K562 (cell line): ENCODE measurements around the gene NPC1. TPM values are rescaled to one million over a fixed set of nuclear protein-coding genes. Genes with fewer than 3 reads are reported as not detected.

ENCODE experiments used
- ATAC-seq: fragments of 200-7000 bp; cut with Tn5 transposase; 3 replicates; pipeline ENCODE4 v1.9.1; 2020; ENCODE audit warnings: moderate library complexity
- BruUV-seq: library from RNA; stranded (reverse); fragments of 400-500 nt; replicated peaks from 2 replicates; lab custom pipeline; 2021; lab: Mats Ljungman, UMichigan
- CTCF ChIA-PET: fragments of 300-600 bp; formaldehyde crosslinking; extraction: SDS; loops from one replicate; lab custom pipeline; 2021; ENCODE audit warnings: low intra/inter-chr PET ratio; lab: Yijun Ruan, JAX
- POLR2A ChIA-PET: fragments of 300-600, 350-650 bp; sonication (Branson Sonifier 250); formaldehyde crosslinking; extraction: SDS; loops from one replicate; lab custom pipeline; 2021; ENCODE audit warnings: antibody characterized with exemption, inconsistent platforms; lab: Yijun Ruan, JAX
- DNase-seq, 4 experiments: peaks; one replicate each; pipeline versions ENCODE4 v3.0.0 to v3.0.0-alpha.2; 2011 to 2018; ENCODE audit warnings: low spot score in 3 of 4, mixed read lengths in 3 of 4; ENCODE audit errors: extremely low read depth in 1 of 4
- FAIRE-seq: peaks from 2 replicates; lab custom pipeline; 2011; peaks lifted over from hg19 to GRCh38; lab: Jason Lieb, UNC
- H2AFZ ChIP-seq: 2 replicates; pipeline ENCODE4 v1.6.0; 2011; ENCODE audit warnings: low read depth, low read length, control low read depth, inconsistent platforms
- H3K27ac ChIP-seq: fragments of 200-600 bp; 3 replicates; pipeline ENCODE4 v1.8.0; 2011; ENCODE audit warnings: low read depth, mild to moderate bottlenecking, control low read depth, inconsistent platforms, low read length, moderate library complexity, mixed read lengths; ENCODE audit errors: extremely low read depth
- H3K27me3 ChIP-seq, 2 experiments: fragments of 300-600 bp in 1 of 2; 2 replicates in 1 of 2; 3 replicates in 1 of 2; pipeline versions ENCODE4 v1.6.0 to v1.8.0; 2011; ENCODE audit warnings: inconsistent platforms in 2 of 2, low read length in 2 of 2, mild to moderate bottlenecking in 1 of 2, mixed read lengths in 1 of 2, moderate library complexity in 1 of 2; ENCODE audit not compliant: control insufficient read depth in 2 of 2, insufficient read depth in 2 of 2
- H3K36me3 ChIP-seq: fragments of 300-600 bp; 3 replicates; pipeline ENCODE4 v1.8.0; 2011; ENCODE audit warnings: mild to moderate bottlenecking, low read length, inconsistent platforms; ENCODE audit not compliant: control insufficient read depth, insufficient read depth
- H3K4me1 ChIP-seq, 2 experiments: fragments of 200-600 bp in 1 of 2; replicated peaks in 1 of 2; 2 replicates in 1 of 2; 3 replicates in 1 of 2; pipeline versions ENCODE4 v1.5.1 to v1.8.0; 2011; ENCODE audit warnings: inconsistent platforms in 2 of 2, low read length in 2 of 2, mild to moderate bottlenecking in 1 of 2, mixed read lengths in 1 of 2, moderate library complexity in 1 of 2; ENCODE audit not compliant: control insufficient read depth in 2 of 2, insufficient read depth in 2 of 2
- H3K4me2 ChIP-seq: 2 replicates; pipeline ENCODE4 v1.6.1; 2011; ENCODE audit warnings: low read length, control low read depth, inconsistent platforms, mixed read lengths; ENCODE audit not compliant: insufficient read depth
- H3K4me3 ChIP-seq: fragments of 200-600 bp; sonication (generic), shearing (Covaris generic); 2 replicates; pipeline ENCODE4 v1.5.1; 2016; ENCODE audit warnings: control low read depth, inconsistent platforms
- H3K79me2 ChIP-seq: fragments of 200-600 bp; 3 replicates; pipeline ENCODE4 v1.8.0; 2011; ENCODE audit warnings: low read length, inconsistent platforms; ENCODE audit not compliant: control insufficient read depth, insufficient read depth
- H3K9ac ChIP-seq, 2 experiments: 2 replicates each; pipeline versions ENCODE4 v1.6.0 to v1.6.1; 2011; ENCODE audit warnings: low read depth in 2 of 2, low read length in 2 of 2, control low read depth in 1 of 2, inconsistent platforms in 1 of 2, mild to moderate bottlenecking in 1 of 2, mixed read lengths in 1 of 2; ENCODE audit not compliant: insufficient read depth in 1 of 2
- H3K9me1 ChIP-seq: one replicate; pipeline ENCODE4 v1.6.0; 2011; ENCODE audit warnings: inconsistent platforms, mild to moderate bottlenecking, low read length, moderate library complexity; ENCODE audit not compliant: control insufficient read depth, insufficient read depth
- H3K9me3 ChIP-seq: replicated peaks from 2 replicates; pipeline ENCODE4 v1.5.1; 2011; ENCODE audit warnings: low read depth, low read length, inconsistent platforms; ENCODE audit not compliant: control insufficient read depth, insufficient read depth
- H4K20me1 ChIP-seq: replicated peaks from 2 replicates; pipeline ENCODE4 v1.6.1; 2011; ENCODE audit warnings: low read length, inconsistent platforms, mixed read lengths; ENCODE audit not compliant: control insufficient read depth, insufficient read depth
- ATF3 ChIP-seq, 2 experiments: fragments of 450-650 bp in 1 of 2; sonication (generic) in 1 of 2; formaldehyde crosslinking in 1 of 2; IDR thresholded peaks in 1 of 2; conservative IDR thresholded peaks in 1 of 2; 2 replicates each; pipeline versions ENCODE4 v1.6.1 to v1.8.1; 2016 to 2023; ENCODE audit warnings: mild to moderate bottlenecking in 2 of 2, moderate library complexity in 2 of 2, inconsistent platforms in 1 of 2, missing genetic modification reagents in 1 of 2
- TEAD2 ChIP-seq: fragments of 450-650 bp; IDR thresholded peaks from 2 replicates; pipeline ENCODE4 v1.6.1; 2016; ENCODE audit warnings: missing genetic modification characterization, control low read depth, missing compliant biosample characterization
- WGBS: fragments of 100-300 bp; shearing (Covaris generic); methylation state at CpG from one replicate; pipeline ENCODE4 v1.1.6; 2016; ENCODE audit warnings: low coverage, mixed read lengths; ENCODE audit not compliant: insufficient coverage; ENCODE audit errors: missing lambda C conversion rate; 5-methylcytosine and 5-hydroxymethylcytosine counted together
- in situ Hi-C: fragments of 300-500 bp; cut with MboI; formaldehyde crosslinking; loops from 4 replicates; pipeline ENCODE4 v1.15.0; 2018; ENCODE audit warnings: inconsistent platforms, mixed read lengths
- intact Hi-C: fragments of 100-400 bp; cut with micrococcal nuclease; formaldehyde crosslinking; loops from 2 replicates; pipeline ENCODE4 v1.14.2; 2022
- polyA plus RNA-seq, 8 experiments: library from polyadenylated mRNA; depleted of rRNA in 4 of 8; stranded (reverse) in 5 of 8; unstranded in 3 of 8; fragments of >200 nt; fragmentation: Nextera tagmentation in 2 of 8; fragmentation: Illumina TruSeq in 1 of 8; extraction: Ambion mirVana in 2 of 8; extraction: Trizol in 1 of 8; gene quantifications; 2 replicates each; pipeline versions ENCODE4 v1.2.1 to v1.2.3, GENCODE V29; 2011 to 2014; ENCODE audit warnings: inconsistent platforms in 1 of 8, missing spikeins in 1 of 8
- total RNA-seq, 7 experiments: library from RNA; depleted of rRNA in 6 of 7; stranded (reverse); fragments of >200 nt in 6 of 7; fragmentation: Illumina TruSeq in 2 of 7; extraction: Trizol in 2 of 7; gene quantifications; 2 replicates each; pipeline versions ENCODE4 v1.2.1 to v1.2.3, GENCODE V29; 2011 to 2021; ENCODE audit warnings: low replicate concordance in 1 of 7
- TF ChIP-seq, protein P1 (sequence below): fragments of 450-650 bp; IDR thresholded peaks from 2 replicates; pipeline ENCODE4 v1.6.1; 2016

The NPC1 gene
- total and polyA plus RNA-seq, 9 of the 15 experiments (the other 6 are each of a cell fraction or from before 2014, with no cell fraction given) = 17.1 to 45.9 (median 27.6) TPM

DNA sequence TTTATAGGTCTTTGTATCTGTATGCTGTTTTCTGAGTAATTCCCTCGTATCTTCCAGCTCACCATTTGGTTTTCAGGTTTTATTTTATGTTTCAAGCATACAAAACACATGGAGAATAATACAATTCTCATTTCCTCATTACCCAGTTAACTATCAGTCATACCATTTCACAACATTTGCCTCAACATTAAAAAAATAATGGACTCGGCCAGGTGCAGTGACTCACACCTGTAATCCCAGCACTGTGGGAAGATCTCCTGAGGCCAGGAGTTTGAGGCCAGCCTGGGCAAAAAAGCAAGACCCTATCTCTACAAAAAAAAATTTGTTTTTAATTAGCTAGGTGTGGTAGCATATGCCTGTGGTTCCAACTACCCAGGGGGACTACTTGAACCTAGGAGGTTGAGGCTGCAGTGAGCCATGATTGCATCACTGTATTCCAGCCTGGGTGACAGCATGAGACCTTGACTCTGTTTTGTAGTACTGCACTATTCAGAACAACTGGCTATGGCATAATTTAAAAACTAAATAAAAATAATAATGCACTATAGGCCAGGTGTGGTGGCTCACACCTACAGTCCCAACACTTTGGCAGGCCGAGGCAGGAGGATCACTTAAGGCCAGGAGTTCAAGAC lies 20.3 kb downstream of the NPC1 start:
- DNase-seq = no peak
- no peak for FAIRE-seq
- Histone ChIP-seq H3K9ac (no peak overlapping the region), H3K27ac (no peak overlapping the region), H3K27me3 (no peaks in the 10 kb centered on the region), H3K9me3 (no peaks in the 10 kb centered on the region), H4K20me1 (no peaks in the 10 kb centered on the region), H3K4me1 (no peaks in the 10 kb centered on the region), H3K4me3 (no peak overlapping the region), H3K79me2 (no peaks in the 10 kb centered on the region), H3K4me2 (no peak overlapping the region), H2AFZ (no peak overlapping the region), H3K9me1 (no peaks in the 10 kb centered on the region), H3K36me3 (peaks cover 82% of the 10 kb centered on the region)
- in situ Hi-C loops (no loop called here), intact Hi-C loops (no loop called here)
- TF ChIP-seq ATF3 (IDR thresholded peaks at IDR 0.05) (peak; percentile 41; the same call in 1 of the 2 replicates), ATF3 (CRISPR knock-in tag; conservative IDR thresholded peaks at IDR 0.05) (no peak), TEAD2 (no peak)
- TF ChIP-seq, protein P1, sequence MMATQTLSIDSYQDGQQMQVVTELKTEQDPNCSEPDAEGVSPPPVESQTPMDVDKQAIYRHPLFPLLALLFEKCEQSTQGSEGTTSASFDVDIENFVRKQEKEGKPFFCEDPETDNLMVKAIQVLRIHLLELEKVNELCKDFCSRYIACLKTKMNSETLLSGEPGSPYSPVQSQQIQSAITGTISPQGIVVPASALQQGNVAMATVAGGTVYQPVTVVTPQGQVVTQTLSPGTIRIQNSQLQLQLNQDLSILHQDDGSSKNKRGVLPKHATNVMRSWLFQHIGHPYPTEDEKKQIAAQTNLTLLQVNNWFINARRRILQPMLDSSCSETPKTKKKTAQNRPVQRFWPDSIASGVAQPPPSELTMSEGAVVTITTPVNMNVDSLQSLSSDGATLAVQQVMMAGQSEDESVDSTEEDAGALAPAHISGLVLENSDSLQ = 0 out of 2 replicates have a peak, but pooled peaks have one; percentile 14
- ChIA-PET POLR2A (interaction anchor here (1.4 kb wide), 1 partner anchor 25 kb away, joined by 4 read pairs; no protein-coding TSS in a partner anchor), CTCF (no interaction called here)
- BruUV-seq = no TSS peak
- ATAC-seq = no peak
- 69% methylated on average over 3 of the region's 3 CpGs for WGBS
